ENCODE data around the gene PCDHB15. TPM values are rescaled to one million over a fixed set of nuclear protein-coding genes. Genes with fewer than 3 reads are reported as not detected.

The PCDHB15 gene
- total RNA-seq, 1 experiment from 2014 or later, result 7.0 TPM

- H3K36me3 Mint-ChIP-seq (ENCODE audit: insufficient read depth in 1 of 3, low read depth in 3 of 3), result peaks cover 13 to 36% (median 15%) of the 10 kb centered on the region in 3 experiments
- DNase-seq, result no peak
- Histone ChIP-seq H4K91ac (ENCODE audit: insufficient read length, low read depth, low read length) (no peak overlapping the region), H3K56ac (ENCODE audit: insufficient read length, low read depth, low read length) (no peak overlapping the region), H2BK15ac (ENCODE audit: low read depth, low read length) (no peak overlapping the region), H3K4ac (ENCODE audit: low read depth, low read length) (no peak overlapping the region), H3K4me2 (ENCODE audit: insufficient read depth, insufficient read length, low read length) (no peak overlapping the region), H2AFZ (ENCODE audit: low read length) (no peak overlapping the region), H3K79me2 (ENCODE audit: insufficient read depth, low read length) (no peaks in the 10 kb centered on the region), H4K5ac (ENCODE audit: insufficient read length, low read depth, low read length) (no peak overlapping the region), H2BK12ac (ENCODE audit: insufficient read length, low read depth, low read length) (no peak overlapping the region), H3K4me1 (ENCODE audit: insufficient read depth, low read length) (no peaks in the 10 kb centered on the region), H3K23ac (ENCODE audit: insufficient read length, low read depth, low read length) (no peak overlapping the region), H3K14ac (ENCODE audit: insufficient read depth, low read length) (no peak overlapping the region), H3K9ac (ENCODE audit: extremely low read depth, insufficient read length, low read length) (no peak overlapping the region), H4K8ac (replicated peaks; ENCODE audit: insufficient read length, low read depth, low read length) (no peak overlapping the region), H3K27ac (ENCODE audit: insufficient read length, low read depth, low read length) (no peak overlapping the region), H3K18ac (ENCODE audit: insufficient read length, low read depth, low read length) (no peak overlapping the region), H3K27me3 (ENCODE audit: insufficient read depth, low read length) (no peaks in the 10 kb centered on the region), H4K20me1 (ENCODE audit: control insufficient read depth, insufficient read depth, insufficient read length) (no peaks in the 10 kb centered on the region), H3K9me3 (ENCODE audit: control insufficient read depth, low read depth, low read length) (peaks cover 25% of the 10 kb centered on the region), H3T11ph (ENCODE audit: low read length) (no peak overlapping the region), H3K79me1 (ENCODE audit: insufficient read depth, low read depth, low read length, poor library complexity, severe bottlenecking) (no peaks in the 10 kb centered on the region), H2BK120ac (ENCODE audit: low read depth, low read length, poor library complexity, severe bottlenecking) (no peak overlapping the region), H2AK5ac (ENCODE audit: insufficient read length, low read length) (no peak overlapping the region), H2BK20ac (ENCODE audit: low read depth, low read length, poor library complexity, severe bottlenecking) (no peak overlapping the region), H3K23me2 (ENCODE audit: insufficient read length, low read depth, low read length, poor library complexity, severe bottlenecking) (no peaks in the 10 kb centered on the region), H2BK5ac (ENCODE audit: insufficient read length, low read length) (no peak overlapping the region)
- peaks cover 2% of the 10 kb centered on the region for H3K27me3 Mint-ChIP-seq (ENCODE audit: low read depth)
- H3K27ac Mint-ChIP-seq, result no peak overlapping the region; a peak in 1 of 7 replicates
- H3K4me3 Mint-ChIP-seq, result no peak overlapping the region
- no peak for TF ChIP-seq CTCF (conservative IDR thresholded peaks at IDR 0.05)
- H3K9me3 Mint-ChIP-seq, result peaks cover 47 to 68% of the 10 kb centered on the region in 2 experiments
- WGBS (ENCODE audit: extremely low coverage, insufficient read length, low lambda C conversion rate), result no CpG with 5 or more reads among the region's 32 CpGs
- 0 out of 4 replicates have a peak, but pooled peaks cover 0 to 2% of the 10 kb centered on the region in 2 experiments for H3K4me1 Mint-ChIP-seq
Observed at GRCh38 chr5:141236516-141237313, 8.5 kb upstream of the PCDHB15 start.

All from H9 (cell line).